Spinal cord (tissue), 10 donors: Measurements from ENCODE around the gene AGBL1. TPM values are rescaled to one million over a fixed set of nuclear protein-coding genes. Genes with fewer than 3 reads are reported as not detected.

ENCODE experiments used
- DNase-seq, 6 donors: peaks; one replicate each; pipeline versions ENCODE4 v3.0.0 to v3.0.0-alpha.2; 2013 to 2015; ENCODE audit warnings: low spot score in 6 of 6, low read depth in 4 of 6
- H3K27ac ChIP-seq: one replicate; pipeline ENCODE4 v1.5.1; 2013; ENCODE audit warnings: low read depth, low read length, control low read depth
- H3K27me3 ChIP-seq: one replicate; pipeline ENCODE4 v1.6.1; 2013; ENCODE audit warnings: low read length; ENCODE audit not compliant: control insufficient read depth, insufficient read depth
- H3K36me3 ChIP-seq: one replicate; pipeline ENCODE4 v1.6.1; 2013; ENCODE audit warnings: low read length; ENCODE audit not compliant: control insufficient read depth, insufficient read depth
- H3K4me1 ChIP-seq: one replicate; pipeline ENCODE4 v1.6.1; 2013; ENCODE audit warnings: low read length; ENCODE audit not compliant: control insufficient read depth, insufficient read depth
- H3K4me3 ChIP-seq: one replicate; pipeline ENCODE4 v1.5.1; 2013; ENCODE audit warnings: low read depth, low read length, control low read depth
- H3K9me3 ChIP-seq: one replicate; pipeline ENCODE4 v1.6.1; 2013; ENCODE audit warnings: low read length; ENCODE audit not compliant: control insufficient read depth, insufficient read depth
- WGBS: methylation state at CpG from one replicate; pipeline ENCODE4 v1.1.5; 2013; ENCODE audit warnings: missing lambda C conversion rate; ENCODE audit not compliant: insufficient coverage; 5-methylcytosine and 5-hydroxymethylcytosine counted together
- polyA plus RNA-seq, 2 donors: library from polyadenylated mRNA; unstranded; fragments of 120-200 nt; gene quantifications; one replicate each; pipeline ENCODE4 v1.2.1, GENCODE V29; 2013; ENCODE audit not compliant: insufficient read length in 2 of 2
- total RNA-seq, 2 donors: library from RNA; depleted of rRNA in 1 of 2; stranded (reverse); fragments of 120-200 nt in 1 of 2; fragments of >200 nt in 1 of 2; gene quantifications; one replicate each; pipeline versions ENCODE4 v1.2.3 to v1.2.4, GENCODE V29; 2013 to 2014
- donor health status: healthy.

The AGBL1 gene
- total and polyA plus RNA-seq, 4 donors = 0.33 to 1.1 (median 0.45) TPM

DNA sequence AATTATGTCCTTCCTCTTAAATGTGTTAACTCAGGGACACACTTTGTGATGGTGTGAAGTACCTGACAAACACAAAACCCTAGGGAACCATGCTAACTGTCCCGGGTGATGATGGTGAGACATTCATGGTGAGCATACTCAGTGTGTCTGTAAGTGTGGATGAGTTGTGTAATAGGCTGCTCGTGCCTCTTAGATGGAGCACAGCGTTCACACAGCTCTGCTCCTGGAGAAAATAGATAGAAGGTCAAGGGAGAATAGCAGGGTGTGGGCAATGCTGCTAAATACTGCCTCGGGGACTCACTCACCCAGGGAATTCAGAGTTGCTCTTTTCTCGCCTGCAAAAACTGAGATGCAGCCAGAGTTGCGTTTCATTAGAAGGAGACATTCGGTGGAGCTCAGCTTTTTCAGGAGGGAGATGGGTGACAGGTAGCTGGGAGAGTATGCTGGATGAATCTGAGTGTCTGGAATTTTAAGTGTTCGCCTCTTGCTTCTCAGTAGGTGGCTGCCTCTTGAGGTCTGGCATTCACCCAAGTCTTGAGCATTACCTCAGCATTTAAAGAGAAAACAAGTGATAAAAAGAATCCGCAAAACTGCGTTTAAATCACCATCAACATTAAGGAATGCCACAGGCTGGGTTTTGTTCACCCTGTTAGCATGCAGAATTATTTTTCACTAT is 813.2 kb downstream of the AGBL1 start:
- H3K36me3 ChIP-seq = no peaks in the 10 kb centered on the region
- no peak overlapping the region for H3K4me3 ChIP-seq
- WGBS = 11% methylated on average over 9 of the region's 10 CpGs
- peak in 2 of 6 donors; percentile 55 to 84 for DNase-seq
- H3K27me3 ChIP-seq = no peaks in the 10 kb centered on the region
- H3K4me1 ChIP-seq = no peaks in the 10 kb centered on the region
- H3K9me3 ChIP-seq = no peaks in the 10 kb centered on the region
- no peak overlapping the region for H3K27ac ChIP-seq

GRCh38 chr15:86894269-86894668 is 814.6 kb downstream of the AGBL1 start:
- 60% methylated on average over 2 of the region's 3 CpGs for WGBS
- Histone ChIP-seq H3K9me3 (peaks cover 3% of the 10 kb centered on the region), H3K27ac (no peak overlapping the region), H3K4me1 (no peaks in the 10 kb centered on the region), H3K27me3 (no peaks in the 10 kb centered on the region), H3K36me3 (no peaks in the 10 kb centered on the region), H3K4me3 (no peak overlapping the region)
- DNase-seq = no peak

DNA sequence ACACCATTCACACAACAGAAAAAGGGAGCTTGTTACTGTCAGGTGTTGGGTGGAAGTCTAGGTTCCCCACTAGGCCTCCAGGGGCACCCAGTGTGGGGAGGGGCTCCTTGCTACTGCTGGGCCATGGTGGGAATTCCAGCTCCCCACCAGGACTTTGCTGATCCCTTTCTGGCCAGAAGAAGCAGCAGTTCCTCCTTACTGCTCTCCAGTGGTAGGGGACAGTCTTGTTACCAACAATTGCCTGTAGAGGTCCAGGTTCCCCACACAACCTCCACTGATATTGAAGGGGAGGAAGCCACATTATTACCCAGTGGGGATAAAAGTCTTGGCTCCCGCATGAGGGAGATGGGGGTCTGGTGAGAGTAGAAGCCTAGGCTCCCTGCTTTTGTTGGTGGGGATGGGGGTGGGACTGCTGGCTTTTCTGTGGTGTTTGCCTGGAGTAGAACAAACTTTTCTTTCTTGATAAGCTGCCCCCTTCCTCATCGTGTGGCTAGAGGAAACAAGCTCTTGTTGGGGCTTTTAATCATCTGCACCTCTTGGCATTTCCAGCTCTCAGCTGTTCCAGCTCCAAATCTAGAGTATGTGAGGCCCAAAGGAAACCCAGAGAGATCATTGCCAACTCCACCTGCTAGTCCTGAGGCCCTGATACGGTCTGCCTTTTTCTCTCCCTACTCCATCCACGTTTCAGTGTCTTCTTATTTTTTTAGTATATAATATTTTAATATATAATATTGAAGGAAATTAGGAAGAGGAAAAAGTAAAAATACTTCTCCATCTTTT is 824.2 kb downstream of the AGBL1 start:
- WGBS = 43% methylated on average over 1 of the region's 4 CpGs
- no peaks in the 10 kb centered on the region for H3K36me3 ChIP-seq
- peaks cover 3% of the 10 kb centered on the region for H3K9me3 ChIP-seq
- H3K4me3 ChIP-seq = no peak overlapping the region
- no peak for DNase-seq
- H3K27ac ChIP-seq = no peak overlapping the region
- no peaks in the 10 kb centered on the region for H3K27me3 ChIP-seq
- H3K4me1 ChIP-seq = no peaks in the 10 kb centered on the region

DNA sequence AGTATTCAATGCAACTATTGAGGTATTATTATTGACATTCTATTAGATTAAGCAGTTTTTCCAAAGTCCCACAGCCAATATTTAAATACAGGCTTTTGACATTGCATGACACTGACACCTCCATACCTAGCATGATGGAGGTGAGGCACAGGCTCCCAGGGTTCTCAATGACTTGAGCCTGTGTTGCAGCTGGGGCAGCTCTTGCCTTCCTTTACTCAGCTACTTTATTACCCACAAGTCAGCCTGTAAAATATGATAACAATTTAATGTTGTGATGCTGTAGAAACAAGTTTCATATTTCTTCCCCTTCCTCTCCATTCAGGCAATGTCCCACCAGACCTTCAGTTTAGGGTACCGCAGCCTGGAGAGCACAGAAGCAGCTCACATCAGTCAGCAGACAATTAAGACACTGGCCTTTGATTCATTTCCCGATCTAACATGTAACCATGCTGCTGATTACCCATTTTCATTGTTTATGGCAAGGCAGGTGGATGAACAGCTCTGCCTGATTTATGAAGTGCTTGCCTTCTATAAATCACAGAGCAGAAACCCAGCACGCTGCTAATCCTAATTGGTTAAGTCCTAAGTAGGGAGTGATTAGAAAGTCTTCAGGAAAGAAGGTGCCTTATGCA is 826.1 kb downstream of the AGBL1 start:
- WGBS = 20% methylated on average over 1 of the region's 3 CpGs
- H3K36me3 ChIP-seq = no peaks in the 10 kb centered on the region
- DNase-seq = peak in 1 of 6 donors; percentile 70

GRCh38 chr15:86906376-86906775 is 826.7 kb downstream of the AGBL1 start:
- WGBS = no CpG with 5 or more reads among the region's 2 CpGs
- DNase-seq = no peak
- Histone ChIP-seq H3K9me3 (no peaks in the 10 kb centered on the region), H3K36me3 (no peaks in the 10 kb centered on the region), H3K4me3 (no peak overlapping the region), H3K27ac (no peak overlapping the region), H3K4me1 (no peaks in the 10 kb centered on the region), H3K27me3 (no peaks in the 10 kb centered on the region)

More for the DNA sequence above, 826.1 kb downstream of the AGBL1 start:
- Histone ChIP-seq H3K27me3 (no peaks in the 10 kb centered on the region), H3K4me1 (no peaks in the 10 kb centered on the region), H3K9me3 (no peaks in the 10 kb centered on the region), H3K27ac (no peak overlapping the region), H3K4me3 (no peak overlapping the region)

DNA sequence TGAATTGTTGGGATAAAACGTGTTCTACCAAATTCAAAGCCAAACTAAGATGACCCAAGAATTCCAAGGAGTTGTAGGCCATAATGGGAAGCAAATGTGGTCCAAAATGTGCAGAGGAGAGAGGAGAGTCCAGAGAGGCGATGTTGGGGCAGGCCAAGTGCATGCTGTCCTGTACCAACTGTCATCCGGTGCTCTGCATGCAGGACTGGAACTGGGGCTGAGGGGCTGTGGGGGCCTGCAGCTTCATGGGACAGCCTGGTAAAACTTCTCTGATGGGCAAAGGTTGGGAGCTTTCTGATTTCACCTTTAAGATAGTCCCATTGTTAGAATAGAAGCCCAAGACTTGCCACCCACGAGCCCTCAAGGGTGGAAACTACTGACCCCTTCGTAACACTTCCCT is 831.4 kb downstream of the AGBL1 start:
- Histone ChIP-seq H3K4me1 (peaks cover 11% of the 10 kb centered on the region), H3K4me3 (no peak overlapping the region), H3K27me3 (no peaks in the 10 kb centered on the region), H3K9me3 (no peaks in the 10 kb centered on the region), H3K27ac (no peak overlapping the region), H3K36me3 (no peaks in the 10 kb centered on the region)
- WGBS = 88% methylated on average over 5 of the region's 5 CpGs
- DNase-seq = no peak

GRCh38 chr15:86912661-86913060 is 833.0 kb downstream of the AGBL1 start:
- H3K36me3 ChIP-seq = no peaks in the 10 kb centered on the region
- no CpG with 5 or more reads among the region's 1 CpG for WGBS
- no peak for DNase-seq
- H3K4me1 ChIP-seq = peaks cover 27% of the 10 kb centered on the region
- no peak overlapping the region for H3K4me3 ChIP-seq
- no peaks in the 10 kb centered on the region for H3K9me3 ChIP-seq
- no peak overlapping the region for H3K27ac ChIP-seq
- H3K27me3 ChIP-seq = no peaks in the 10 kb centered on the region

GRCh38 chr15:86915811-86916331 is 836.2 kb downstream of the AGBL1 start:
- WGBS = 7% methylated on average over 8 of the region's 12 CpGs
- no peak overlapping the region for H3K4me3 ChIP-seq
- no peaks in the 10 kb centered on the region for H3K27me3 ChIP-seq
- peak; percentile 68 to 95 (median 78) for DNase-seq
- H3K27ac ChIP-seq = peak overlapping the region; percentile 77
- H3K9me3 ChIP-seq = no peaks in the 10 kb centered on the region
- peaks cover 31% of the 10 kb centered on the region for H3K4me1 ChIP-seq
- H3K36me3 ChIP-seq = no peaks in the 10 kb centered on the region

DNA sequence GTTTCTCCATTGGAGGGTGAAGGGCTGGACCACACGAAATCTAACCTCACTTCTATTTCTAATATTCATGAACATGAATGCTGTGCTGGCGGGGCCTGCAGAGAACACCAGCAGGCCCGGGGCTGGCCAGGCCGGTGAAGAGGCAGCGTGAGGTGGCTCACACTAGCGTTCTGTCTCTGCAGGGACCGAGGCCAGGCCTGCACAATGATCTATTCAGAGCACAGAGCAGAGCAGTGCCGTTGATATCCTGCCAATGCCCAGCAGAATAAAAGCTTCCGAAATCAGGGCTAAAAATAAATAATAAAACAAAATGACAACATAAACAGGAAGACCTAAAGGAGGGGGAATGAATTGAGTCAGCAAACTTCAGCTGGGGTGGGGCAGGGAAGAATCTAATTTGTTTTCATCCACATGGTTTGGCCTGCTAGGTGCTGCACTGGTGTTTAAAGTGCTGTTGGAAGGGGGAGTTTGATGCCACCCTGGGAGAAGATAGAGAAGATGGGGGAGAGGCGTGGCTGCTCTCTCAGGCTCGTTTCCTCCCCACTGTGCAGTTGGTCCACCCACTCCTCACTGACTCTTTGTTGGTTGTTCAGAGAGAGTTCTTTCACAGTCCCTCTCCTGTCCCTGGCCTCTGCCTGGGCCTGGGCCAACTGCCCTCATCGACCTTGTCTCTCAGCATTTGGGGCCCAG is 837.1 kb downstream of the AGBL1 start:
- H3K4me3 ChIP-seq = no peak overlapping the region
- 13% methylated on average over 7 of the region's 12 CpGs for WGBS
- no peaks in the 10 kb centered on the region for H3K27me3 ChIP-seq
- H3K4me1 ChIP-seq = peaks cover 31% of the 10 kb centered on the region
- H3K36me3 ChIP-seq = no peaks in the 10 kb centered on the region
- DNase-seq = peak; percentile 64 to 90 (median 72)
- peak overlapping the region; percentile 77 for H3K27ac ChIP-seq
- H3K9me3 ChIP-seq = no peaks in the 10 kb centered on the region
